Activated CD4-positive, alpha-beta T cell treated with anti-CD3 and anti-CD28 coated beads, Interleukin-2, amount 10 ng/mL, durations not matched to agents 7 days and 5 days (primary cell): ENCODE measurements around the gene KCNQ4. TPM values are rescaled to one million over a fixed set of nuclear protein-coding genes. Genes with fewer than 3 reads are reported as not detected.

Source experiments
- CTCF ChIA-PET: fragments of 350-600 bp; sonication (Branson Sonifier 250); formaldehyde crosslinking; loops from one replicate; lab custom pipeline; 2021; ENCODE audit warnings: antibody characterized with exemption; lab: Charles Lee
- POLR2A ChIA-PET: fragments of 350-600 bp; sonication (Branson Sonifier 250); formaldehyde crosslinking; loops from one replicate; lab custom pipeline; 2021; ENCODE audit warnings: antibody characterized with exemption; lab: Charles Lee
- DNase-seq: peaks from one replicate; pipeline ENCODE4 v3.0.0-alpha.2; 2020
- H3K27ac Mint-ChIP-seq: one replicate; pipeline ENCODE4 v1.8.0; 2021; ENCODE audit warnings: mild to moderate bottlenecking, moderate library complexity, mixed read lengths
- H3K27me3 Mint-ChIP-seq: one replicate; pipeline ENCODE4 v1.8.0; 2021; ENCODE audit warnings: mixed read lengths
- H3K36me3 Mint-ChIP-seq: one replicate; pipeline ENCODE4 v1.8.0; 2021; ENCODE audit warnings: low read depth, mixed read lengths
- H3K4me1 Mint-ChIP-seq: one replicate; pipeline ENCODE4 v1.8.0; 2021; ENCODE audit warnings: mixed read lengths
- H3K4me3 Mint-ChIP-seq: one replicate; pipeline ENCODE4 v1.8.0; 2021; ENCODE audit warnings: mild to moderate bottlenecking, moderate library complexity, mixed read lengths
- H3K9me3 Mint-ChIP-seq: one replicate; pipeline ENCODE4 v1.8.0; 2021; ENCODE audit warnings: mixed read lengths
- total RNA-seq, 2 experiments: library from RNA; stranded (reverse); gene quantifications; one replicate each; pipeline ENCODE4 v1.2.3, GENCODE V29; 2021

KCNQ4 gene
- total RNA-seq, 2 experiments from 2014 or later = 0.23 to 0.52 TPM

GRCh38 chr1:40758004-40758403 lies 25.6 kb upstream of the KCNQ4 start:
- ChIA-PET CTCF (interaction anchor here (0.6 to 5.6 kb wide), 5 partner anchors 7 to 124 kb away, joined by 3 to 30 read pairs (median 6); no protein-coding TSS in a partner anchor), POLR2A (no interaction called here)
- no peaks in the 10 kb centered on the region for H3K27me3 Mint-ChIP-seq
- H3K4me1 Mint-ChIP-seq = peaks cover 23% of the 10 kb centered on the region
- no peak overlapping the region for H3K4me3 Mint-ChIP-seq
- H3K36me3 Mint-ChIP-seq = peaks cover 67% of the 10 kb centered on the region
- no peaks in the 10 kb centered on the region for H3K9me3 Mint-ChIP-seq
- H3K27ac Mint-ChIP-seq = no peak overlapping the region
- no peak for DNase-seq

DNA sequence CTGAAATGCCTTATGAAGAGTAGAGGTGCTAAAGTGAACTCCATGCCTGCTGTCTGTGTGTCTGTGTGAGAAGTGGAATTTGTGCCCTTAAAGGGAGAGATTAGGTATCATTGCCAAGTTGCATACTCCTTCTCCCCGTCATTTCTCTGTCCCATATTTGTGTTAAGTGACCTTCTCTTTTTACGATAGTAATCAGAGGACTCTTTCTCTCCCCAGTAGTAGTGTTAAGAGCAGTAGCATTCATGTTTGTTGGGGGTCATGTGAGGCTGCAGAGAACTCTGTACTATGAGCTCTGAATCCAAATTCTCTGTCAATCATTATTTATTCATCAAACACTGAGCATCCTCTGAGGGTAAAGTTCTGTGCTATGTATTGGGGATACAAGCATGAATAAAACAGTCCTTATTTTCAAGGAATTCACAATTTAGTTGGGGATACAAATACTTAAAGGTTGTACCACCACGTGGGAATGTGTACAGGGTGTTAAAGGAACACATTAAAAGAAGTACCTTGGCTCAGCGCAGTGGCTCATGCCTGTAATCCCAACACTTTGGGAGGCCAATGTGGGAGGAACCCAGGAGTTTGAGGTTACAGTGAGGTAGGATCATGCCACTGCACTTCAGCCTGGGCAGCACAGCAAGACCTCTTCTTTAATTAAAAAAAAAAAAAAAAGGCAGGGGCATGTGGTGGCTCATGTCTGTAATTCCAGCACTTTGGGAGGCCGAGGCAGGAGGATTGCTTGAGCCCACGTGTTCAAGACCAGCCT lies 24.8 kb upstream of the KCNQ4 start:
- no peaks in the 10 kb centered on the region for H3K27me3 Mint-ChIP-seq
- ChIA-PET CTCF (interaction anchor here (0.6 to 5.6 kb wide), 5 partner anchors 9 to 123 kb away, joined by 3 to 30 read pairs (median 4); no protein-coding TSS in a partner anchor), POLR2A (no interaction called here)

DNA sequence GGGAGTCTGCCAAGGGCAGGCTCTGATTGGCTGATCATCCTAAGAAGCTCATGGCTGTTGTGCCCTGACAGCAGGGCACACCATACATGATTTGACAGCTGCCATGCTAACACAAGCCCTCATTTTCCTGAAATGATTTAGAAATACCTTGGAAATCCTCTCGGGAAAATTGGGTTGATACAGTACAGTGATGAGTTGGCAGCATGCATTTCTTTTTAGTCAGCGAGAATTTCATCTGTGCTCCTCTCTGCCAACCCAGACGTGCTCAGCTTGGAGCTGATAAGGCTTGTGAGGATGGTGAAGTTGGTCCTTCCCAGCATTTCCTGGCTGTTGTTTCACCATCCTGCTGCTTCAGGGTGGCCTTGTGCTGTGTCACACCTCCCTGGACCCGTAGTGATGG lies 22.6 kb upstream of the KCNQ4 start:
- Mint-ChIP-seq H3K27me3 (no peaks in the 10 kb centered on the region), H3K36me3 (peaks cover 66% of the 10 kb centered on the region), H3K4me1 (peaks cover 44% of the 10 kb centered on the region), H3K27ac (no peak overlapping the region), H3K4me3 (no peak overlapping the region), H3K9me3 (no peaks in the 10 kb centered on the region)
- ChIA-PET POLR2A (no interaction called here), CTCF (interaction anchor here (1.1 kb wide), 1 partner anchor 9 kb away, joined by 4 read pairs; no protein-coding TSS in a partner anchor)
- no peak for DNase-seq

More for the DNA sequence above, 24.8 kb upstream of the KCNQ4 start:
- peaks cover 25% of the 10 kb centered on the region for H3K4me1 Mint-ChIP-seq
- peaks cover 66% of the 10 kb centered on the region for H3K36me3 Mint-ChIP-seq
- DNase-seq = no peak
- H3K9me3 Mint-ChIP-seq = no peaks in the 10 kb centered on the region
- H3K27ac Mint-ChIP-seq = no peak overlapping the region
- no peak overlapping the region for H3K4me3 Mint-ChIP-seq

DNA sequence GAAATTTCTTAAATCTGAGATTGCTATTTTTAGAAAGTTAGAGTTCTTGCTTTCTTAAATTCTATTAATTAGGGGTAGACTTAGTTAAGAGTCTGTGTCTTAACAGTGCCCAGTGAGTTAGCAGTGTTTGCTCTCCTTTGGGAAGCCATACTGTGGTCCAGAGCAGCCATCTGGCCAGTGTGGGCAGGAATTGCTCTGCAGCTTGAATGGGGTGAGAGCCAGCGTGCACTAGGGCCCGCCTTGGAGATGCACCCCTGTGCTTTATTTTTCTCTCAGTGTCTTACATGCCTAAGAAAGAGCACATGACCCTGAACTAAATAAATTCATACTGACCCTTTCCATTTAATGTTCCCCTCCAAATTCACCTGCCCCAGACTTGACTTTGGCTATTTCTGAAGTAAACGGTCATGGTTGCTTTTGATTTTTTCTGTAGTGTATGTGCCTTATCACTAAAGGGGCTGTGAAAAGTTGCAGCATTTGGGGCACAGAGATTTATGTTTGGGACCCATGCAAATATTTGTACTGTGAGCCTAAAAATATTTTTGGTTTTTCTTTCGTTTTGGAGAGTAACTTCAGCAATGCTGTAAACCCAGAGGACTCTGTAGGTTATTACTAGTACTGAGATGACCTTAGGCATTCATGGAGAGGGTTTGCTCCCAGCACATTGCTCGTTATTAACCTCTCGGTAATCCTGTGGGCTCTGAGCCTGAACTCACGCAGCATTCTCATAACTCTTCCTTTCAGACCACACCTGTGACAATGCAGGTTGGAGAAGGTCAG lies 21.3 kb upstream of the KCNQ4 start:
- H3K4me3 Mint-ChIP-seq = no peak overlapping the region
- DNase-seq = no peak
- no peak overlapping the region for H3K27ac Mint-ChIP-seq
- H3K4me1 Mint-ChIP-seq = peaks cover 48% of the 10 kb centered on the region
- no peaks in the 10 kb centered on the region for H3K9me3 Mint-ChIP-seq
- ChIA-PET CTCF (interaction anchor here (3.8 kb wide), 1 partner anchor 12 kb away, joined by 33 read pairs; no protein-coding TSS in a partner anchor), POLR2A (no interaction called here)
- H3K36me3 Mint-ChIP-seq = peaks cover 72% of the 10 kb centered on the region
- H3K27me3 Mint-ChIP-seq = no peaks in the 10 kb centered on the region

- Mint-ChIP-seq H3K4me3 (peak overlapping the region; percentile 35), H3K27ac (peak overlapping the region; percentile 87), H3K36me3 (peaks cover 76% of the 10 kb centered on the region), H3K4me1 (peaks cover 52% of the 10 kb centered on the region), H3K9me3 (no peaks in the 10 kb centered on the region), H3K27me3 (no peaks in the 10 kb centered on the region)
- no peak for DNase-seq
- ChIA-PET POLR2A (no interaction called here), CTCF (interaction anchor here (0.6 to 3.8 kb wide), 10 partner anchors 7 to 167 kb away, joined by 3 to 33 read pairs (median 6); partner anchors contain the start of gene CITED4)
Measured at GRCh38 chr1:40763742-40764532, 19.6 kb upstream of the KCNQ4 start.

DNA sequence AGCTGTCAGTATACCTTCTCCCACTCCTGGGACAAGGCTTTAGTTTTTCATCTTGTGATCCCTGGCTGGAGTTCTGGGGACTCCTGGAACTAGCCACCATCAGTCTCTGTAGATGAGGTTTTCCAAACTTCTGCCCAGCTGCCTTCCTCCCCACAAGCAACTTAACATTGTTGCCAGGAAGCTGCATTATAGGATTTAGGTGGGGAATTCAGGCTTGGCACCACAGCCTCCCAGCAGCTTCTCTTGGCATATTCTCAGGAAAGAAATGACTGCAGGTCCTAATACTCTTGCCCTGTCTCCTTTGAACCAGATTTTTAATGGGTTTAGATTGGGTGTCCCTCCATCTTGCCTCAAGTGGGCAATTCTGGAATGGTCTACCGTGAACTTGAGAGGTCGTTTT lies 18.6 kb upstream of the KCNQ4 start:
- ChIA-PET CTCF (interaction anchor here (0.9 to 3.8 kb wide), 11 partner anchors 8 to 188 kb away, joined by 3 to 33 read pairs (median 6); partner anchors contain the start of gene CITED4), POLR2A (no interaction called here)
- H3K27ac Mint-ChIP-seq = peak overlapping the region; percentile 63
- no peaks in the 10 kb centered on the region for H3K27me3 Mint-ChIP-seq
- H3K4me1 Mint-ChIP-seq = peaks cover 62% of the 10 kb centered on the region
- H3K4me3 Mint-ChIP-seq = no peak overlapping the region
- no peak for DNase-seq
- no peaks in the 10 kb centered on the region for H3K9me3 Mint-ChIP-seq
- H3K36me3 Mint-ChIP-seq = peaks cover 76% of the 10 kb centered on the region

DNA sequence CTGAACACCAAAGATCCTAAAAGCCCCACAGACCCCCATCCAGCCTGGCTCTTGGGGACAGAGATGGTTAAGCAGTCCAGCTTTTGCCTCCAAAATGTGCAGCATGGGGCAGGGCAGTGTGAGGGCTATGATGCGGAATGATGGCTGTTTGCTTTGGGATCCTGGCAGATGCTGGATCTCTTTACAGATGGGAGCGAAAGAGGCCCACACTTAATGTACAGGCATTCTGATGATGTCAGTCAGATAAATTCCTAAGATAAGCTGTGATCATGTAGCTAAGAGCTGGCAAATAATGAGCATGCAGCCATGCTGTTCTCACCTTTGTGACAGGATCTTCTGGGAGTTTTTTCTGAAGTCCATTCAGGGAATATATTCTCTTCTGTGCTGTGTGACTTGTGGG lies 17.6 kb upstream of the KCNQ4 start:
- H3K4me1 Mint-ChIP-seq = peaks cover 71% of the 10 kb centered on the region
- H3K9me3 Mint-ChIP-seq = no peaks in the 10 kb centered on the region
- ChIA-PET CTCF (interaction anchor here (1.0 to 3.8 kb wide), 7 partner anchors 8 to 187 kb away, joined by 3 to 33 read pairs (median 8); no protein-coding TSS in a partner anchor), POLR2A (no interaction called here)
- no peak overlapping the region for H3K4me3 Mint-ChIP-seq
- H3K27me3 Mint-ChIP-seq = no peaks in the 10 kb centered on the region
- H3K27ac Mint-ChIP-seq = peak overlapping the region; percentile 6
- no peak for DNase-seq
- peaks cover 79% of the 10 kb centered on the region for H3K36me3 Mint-ChIP-seq

- DNase-seq = no peak
- peak overlapping the region; percentile 6 for H3K27ac Mint-ChIP-seq
- H3K27me3 Mint-ChIP-seq = no peaks in the 10 kb centered on the region
- ChIA-PET POLR2A (no interaction called here), CTCF (interaction anchor here (1.0 to 2.5 kb wide), 4 partner anchors 10 to 28 kb away, joined by 3 to 14 read pairs (median 4); no protein-coding TSS in a partner anchor)
- H3K4me1 Mint-ChIP-seq = peaks cover 65% of the 10 kb centered on the region
- H3K4me3 Mint-ChIP-seq = no peak overlapping the region
- no peaks in the 10 kb centered on the region for H3K9me3 Mint-ChIP-seq
- peaks cover 79% of the 10 kb centered on the region for H3K36me3 Mint-ChIP-seq
Measured at GRCh38 chr1:40766560-40766959, 17.0 kb upstream of the KCNQ4 start.

GRCh38 chr1:40768146-40768990 lies 15.2 kb upstream of the KCNQ4 start:
- DNase-seq = no peak
- Mint-ChIP-seq H3K36me3 (peaks cover 76% of the 10 kb centered on the region), H3K4me3 (no peak overlapping the region), H3K27me3 (no peaks in the 10 kb centered on the region), H3K9me3 (no peaks in the 10 kb centered on the region), H3K27ac (peak overlapping the region; percentile 22), H3K4me1 (peaks cover 50% of the 10 kb centered on the region)
- ChIA-PET POLR2A (interaction anchor here (0.6 kb wide), 1 partner anchor 333 kb away, joined by 3 read pairs; no protein-coding TSS in a partner anchor), CTCF (interaction anchor here (0.8 to 1.2 kb wide), 2 partner anchors 10 to 12 kb away, joined by 3 read pairs; no protein-coding TSS in a partner anchor)

GRCh38 chr1:40769815-40770214 lies 13.8 kb upstream of the KCNQ4 start:
- peaks cover 44% of the 10 kb centered on the region for H3K4me1 Mint-ChIP-seq
- no peaks in the 10 kb centered on the region for H3K27me3 Mint-ChIP-seq
- ChIA-PET CTCF (interaction anchor here (0.8 to 1.5 kb wide), 3 partner anchors 9 to 15 kb away, joined by 3 to 4 read pairs (median 3); no protein-coding TSS in a partner anchor), POLR2A (no interaction called here)
- H3K36me3 Mint-ChIP-seq = peaks cover 68% of the 10 kb centered on the region
- H3K9me3 Mint-ChIP-seq = no peaks in the 10 kb centered on the region
- DNase-seq = no peak
- H3K27ac Mint-ChIP-seq = peak overlapping the region; percentile 52
- no peak overlapping the region for H3K4me3 Mint-ChIP-seq

DNA sequence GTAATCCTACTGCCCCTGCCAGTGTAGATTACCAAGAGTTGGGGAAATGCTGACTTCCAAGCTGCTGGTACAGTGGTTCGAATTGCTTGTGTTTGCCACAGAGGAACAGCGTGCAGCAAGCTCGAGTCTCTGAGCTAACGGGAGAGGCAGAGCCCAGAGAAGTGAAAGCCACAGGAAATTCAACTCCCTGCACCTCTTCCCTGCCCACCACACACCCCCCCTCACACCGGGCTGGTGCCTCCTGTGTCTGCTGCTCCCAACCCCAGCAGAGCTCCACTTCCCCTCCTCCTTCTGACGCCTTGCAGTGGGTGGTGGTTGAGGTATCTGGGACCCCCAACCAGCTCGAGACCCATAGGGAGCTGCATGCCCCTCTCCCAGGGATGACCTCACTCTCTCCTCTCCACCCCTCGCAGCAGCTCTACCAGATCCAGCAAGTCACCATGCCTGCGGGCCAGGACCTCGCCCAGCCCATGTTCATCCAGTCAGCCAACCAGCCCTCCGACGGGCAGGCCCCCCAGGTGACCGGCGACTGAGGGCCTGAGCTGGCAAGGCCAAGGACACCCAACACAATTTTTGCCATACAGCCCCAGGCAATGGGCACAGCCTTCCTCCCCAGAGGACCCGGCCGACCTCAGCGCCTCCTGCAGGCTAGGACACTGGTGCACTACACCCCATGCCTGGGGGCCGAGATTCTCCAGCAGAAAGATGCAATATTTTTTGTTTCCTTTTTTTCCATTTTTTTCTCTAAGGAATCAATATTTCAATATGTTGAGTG lies 13.1 kb upstream of the KCNQ4 start:
- Mint-ChIP-seq H3K4me3 (no peak overlapping the region), H3K36me3 (peaks cover 64% of the 10 kb centered on the region), H3K27ac (peak overlapping the region; percentile 75), H3K27me3 (no peaks in the 10 kb centered on the region), H3K4me1 (peaks cover 37% of the 10 kb centered on the region), H3K9me3 (no peaks in the 10 kb centered on the region)
- DNase-seq = no peak
- ChIA-PET CTCF (interaction anchor here (0.8 to 1.5 kb wide), 4 partner anchors 10 to 62 kb away, joined by 3 to 4 read pairs (median 3); no protein-coding TSS in a partner anchor), POLR2A (no interaction called here)
